ENCODE measurements around the gene SAMD13.

SAMD13 gene

DNA sequence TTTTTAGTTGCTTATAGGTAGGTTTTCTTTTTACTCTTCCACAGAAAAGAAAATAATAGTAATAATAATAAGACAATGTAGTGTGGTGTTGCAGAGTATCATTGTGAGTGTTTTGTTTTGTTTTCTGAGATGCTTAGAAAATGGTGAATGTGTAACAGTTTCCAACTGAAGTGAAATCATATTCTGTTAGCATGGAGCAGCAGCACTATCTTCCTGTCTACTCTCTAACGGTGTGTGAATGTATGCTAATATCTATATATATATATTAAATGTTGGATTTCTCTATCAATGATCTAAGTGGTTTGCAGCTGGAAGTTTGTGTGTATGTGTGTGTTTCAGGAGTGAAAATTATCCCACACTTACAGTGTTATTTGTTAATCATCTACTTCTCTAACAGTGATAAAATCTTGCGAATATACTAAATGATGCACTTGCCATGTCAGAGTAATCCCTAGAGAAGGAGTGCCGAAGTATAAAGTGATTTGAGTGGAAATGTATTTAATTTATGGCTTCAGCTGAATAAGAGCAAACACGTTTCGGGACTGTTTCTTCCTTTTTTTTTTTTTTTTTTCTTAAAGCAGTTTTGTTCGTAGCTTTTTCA, 377 bp downstream of the SAMD13 start:
- TF ChIP-seq, protein P1, sequence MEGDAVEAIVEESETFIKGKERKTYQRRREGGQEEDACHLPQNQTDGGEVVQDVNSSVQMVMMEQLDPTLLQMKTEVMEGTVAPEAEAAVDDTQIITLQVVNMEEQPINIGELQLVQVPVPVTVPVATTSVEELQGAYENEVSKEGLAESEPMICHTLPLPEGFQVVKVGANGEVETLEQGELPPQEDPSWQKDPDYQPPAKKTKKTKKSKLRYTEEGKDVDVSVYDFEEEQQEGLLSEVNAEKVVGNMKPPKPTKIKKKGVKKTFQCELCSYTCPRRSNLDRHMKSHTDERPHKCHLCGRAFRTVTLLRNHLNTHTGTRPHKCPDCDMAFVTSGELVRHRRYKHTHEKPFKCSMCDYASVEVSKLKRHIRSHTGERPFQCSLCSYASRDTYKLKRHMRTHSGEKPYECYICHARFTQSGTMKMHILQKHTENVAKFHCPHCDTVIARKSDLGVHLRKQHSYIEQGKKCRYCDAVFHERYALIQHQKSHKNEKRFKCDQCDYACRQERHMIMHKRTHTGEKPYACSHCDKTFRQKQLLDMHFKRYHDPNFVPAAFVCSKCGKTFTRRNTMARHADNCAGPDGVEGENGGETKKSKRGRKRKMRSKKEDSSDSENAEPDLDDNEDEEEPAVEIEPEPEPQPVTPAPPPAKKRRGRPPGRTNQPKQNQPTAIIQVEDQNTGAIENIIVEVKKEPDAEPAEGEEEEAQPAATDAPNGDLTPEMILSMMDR (IDR thresholded peaks at IDR 0.05; ENCODE audit: low read length, missing control alignments): no peak
- H3K4me3 ChIP-seq (replicated peaks; ENCODE audit: low read depth, low read length): peak overlapping the region; percentile 21
- DNase-seq (ENCODE audit: low read depth): no peak

DNA sequence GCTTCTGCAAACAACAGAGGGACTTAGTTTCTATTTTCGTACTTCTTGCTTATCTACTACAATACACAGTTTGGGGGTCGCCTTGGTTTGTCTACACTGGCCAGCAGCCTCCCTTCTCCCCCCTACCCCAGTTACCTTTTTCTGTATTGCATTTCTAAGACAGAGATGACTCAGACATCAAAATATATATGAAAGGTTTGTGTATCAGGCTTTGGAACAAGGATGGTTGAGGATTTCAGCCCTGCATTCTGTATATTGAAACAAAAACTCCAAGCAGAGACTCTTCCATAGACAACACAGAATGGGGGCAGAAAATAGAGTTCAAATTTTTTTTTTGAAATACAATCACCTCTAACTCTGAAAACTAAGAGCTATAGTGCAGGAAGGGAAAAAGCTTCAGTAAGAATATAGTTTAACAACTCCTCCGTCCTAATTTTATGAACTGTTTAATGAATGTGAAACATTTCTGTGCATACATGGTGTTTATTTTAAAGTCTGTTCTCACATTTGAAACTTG, 1.9 kb downstream of the SAMD13 start:
- peak overlapping the region; percentile 39 for H3K4me3 ChIP-seq (replicated peaks; ENCODE audit: low read depth, low read length)
- DNase-seq (ENCODE audit: low read depth): peak; percentile 20
- TF ChIP-seq, protein P1 (IDR thresholded peaks at IDR 0.05; ENCODE audit: low read length, missing control alignments): no peak

DNA sequence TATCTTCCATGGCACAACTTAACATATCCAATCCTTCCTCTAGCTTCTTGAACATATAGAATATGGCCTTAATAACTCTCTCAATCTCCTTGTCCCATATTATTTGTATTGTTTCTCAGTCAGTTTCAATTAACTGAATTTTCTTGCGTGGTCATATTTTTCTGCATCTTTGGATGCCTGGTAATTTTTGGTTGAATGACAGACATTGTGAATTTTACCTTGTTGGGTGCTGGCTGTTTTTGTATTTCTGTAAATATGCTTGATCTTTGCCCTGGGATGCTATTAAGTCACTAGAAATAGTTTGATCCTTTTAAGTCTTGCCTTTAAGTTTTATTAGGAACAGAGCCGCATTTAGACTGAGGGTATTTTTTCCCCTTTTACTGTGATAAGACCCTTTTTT, 5.9 kb downstream of the SAMD13 start:
- TF ChIP-seq, protein P1 (IDR thresholded peaks at IDR 0.05; ENCODE audit: low read length, missing control alignments): no peak
- no peak for DNase-seq (ENCODE audit: low read depth)
- no peak overlapping the region for H3K4me3 ChIP-seq (replicated peaks; ENCODE audit: low read depth, low read length)

DNA sequence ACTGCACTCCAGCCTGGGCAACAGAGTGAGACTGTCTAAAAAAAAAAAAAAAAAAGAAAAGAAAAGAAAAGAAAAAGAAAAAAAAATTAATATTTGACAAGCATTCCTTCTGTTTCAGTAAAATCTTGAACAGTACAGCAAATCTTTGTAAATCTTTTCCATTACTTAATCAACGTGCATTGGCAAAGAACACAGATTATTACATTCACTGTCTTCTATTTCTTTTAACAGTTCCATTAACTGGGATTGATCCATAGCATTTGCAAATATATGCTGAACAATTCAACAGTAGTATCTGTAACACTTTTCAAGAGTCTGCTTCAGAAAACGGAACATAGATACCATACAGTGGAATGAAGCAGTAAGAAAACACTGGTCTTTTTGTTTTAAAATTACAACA, 9.8 kb downstream of the SAMD13 start:
- DNase-seq (ENCODE audit: low read depth): no peak
- H3K4me3 ChIP-seq (replicated peaks; ENCODE audit: low read depth, low read length): no peak overlapping the region
- TF ChIP-seq, protein P1 (IDR thresholded peaks at IDR 0.05; ENCODE audit: low read length, missing control alignments): no peak

DNA sequence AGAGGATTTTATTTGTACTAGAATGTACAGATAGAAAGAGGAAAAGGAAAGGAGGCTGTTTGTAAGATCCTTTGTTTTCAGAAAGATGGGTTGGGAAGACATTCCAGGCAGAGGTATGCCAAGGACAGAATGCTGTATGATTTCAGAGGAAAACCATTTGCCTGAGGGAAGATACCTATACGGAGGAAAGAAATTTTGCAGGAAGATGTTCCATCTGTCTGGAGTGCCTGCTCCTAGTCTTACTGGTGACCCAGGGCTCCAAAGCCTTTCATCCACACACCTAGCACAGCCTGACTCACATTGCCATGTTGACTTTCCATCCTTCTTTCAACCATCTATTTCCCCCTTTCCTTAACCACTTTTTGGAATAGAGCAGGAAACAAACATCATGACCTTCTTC, 18.2 kb downstream of the SAMD13 start:
- TF ChIP-seq, protein P1 (IDR thresholded peaks at IDR 0.05; ENCODE audit: low read length, missing control alignments): no peak
- H3K4me3 ChIP-seq (replicated peaks; ENCODE audit: low read depth, low read length): no peak overlapping the region
- no peak for DNase-seq (ENCODE audit: low read depth)

DNA sequence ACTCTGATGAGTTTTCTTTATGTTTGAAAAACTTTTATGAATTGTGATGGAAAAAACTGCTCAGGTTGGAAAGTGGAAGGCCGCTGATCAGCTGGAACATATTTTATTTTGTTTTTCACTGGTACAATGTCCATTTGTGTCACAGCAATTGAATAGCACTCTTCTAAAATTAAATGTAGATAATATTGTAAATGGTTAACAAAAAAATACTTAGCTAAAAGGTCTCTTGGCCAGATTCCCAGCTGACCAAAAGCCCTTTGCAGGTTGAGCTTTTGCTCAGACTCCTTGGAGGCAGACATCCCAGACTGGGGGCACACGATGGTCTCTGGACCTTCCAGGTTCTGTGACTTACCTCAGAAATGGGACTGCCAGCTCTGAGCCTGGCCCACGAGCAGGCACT, 26.3 kb downstream of the SAMD13 start:
- no peak for DNase-seq (ENCODE audit: low read depth)
- TF ChIP-seq, protein P1 (IDR thresholded peaks at IDR 0.05; ENCODE audit: low read length, missing control alignments): no peak

More for the DNA sequence above, 26.3 kb downstream of the SAMD13 start:
- no peak overlapping the region for H3K4me3 ChIP-seq (replicated peaks; ENCODE audit: low read depth, low read length)
